Gastroesophageal sphincter (tissue), 4 donors: ENCODE data around the gene WNK2. TPM values are rescaled to one million over a fixed set of nuclear protein-coding genes. Genes with fewer than 3 reads are reported as not detected.

Experiments used
- ATAC-seq: fragments of 150-250 bp; one replicate; pipeline ENCODE4 v1.9.1; 2016; ENCODE audit warnings: mild to moderate bottlenecking, moderate library complexity
- H3K27ac ChIP-seq, 4 donors: fragments of 200-600 bp; sonication (generic) in 3 of 4; 1 replicate in 3 of 4; 2 replicates in 1 of 4; pipeline ENCODE4 v1.5.1; 2016 to 2019
- H3K27me3 ChIP-seq: fragments of 200-600 bp; sonication (generic); one replicate; pipeline ENCODE4 v1.5.1; 2019
- H3K36me3 ChIP-seq, 2 donors: fragments of 200-600 bp; sonication (generic); one replicate each; pipeline ENCODE4 v1.5.1; 2019; ENCODE audit warnings: control low read depth in 1 of 2
- H3K4me1 ChIP-seq, 3 donors: fragments of 200-600 bp; sonication (generic); 1 replicate in 2 of 3; 2 replicates in 1 of 3; pipeline ENCODE4 v1.5.1; 2016 to 2019; ENCODE audit warnings: control low read depth in 2 of 3
- H3K4me3 ChIP-seq, 2 donors: fragments of 200-600 bp; sonication (generic); one replicate each; pipeline ENCODE4 v1.5.1; 2019; ENCODE audit warnings: mild to moderate bottlenecking in 1 of 2, moderate library complexity in 1 of 2
- H3K9me3 ChIP-seq, 3 donors: fragments of 200-600 bp; sonication (generic); one replicate each; pipeline ENCODE4 v1.5.1; 2017 to 2019; ENCODE audit warnings: control low read depth in 2 of 3
- CTCF ChIP-seq, 4 experiments: fragments of 200-600 bp in 2 of 4; fragments of 450-650 bp in 2 of 4; sonication (generic) in 1 of 4; IDR thresholded peaks; one replicate each; pipeline ENCODE4 v1.5.1; 2017 to 2019; ENCODE audit warnings: antibody characterized with exemption in 4 of 4, mild to moderate bottlenecking in 2 of 4, moderate library complexity in 2 of 4
- EP300 ChIP-seq: sonication (generic); formaldehyde crosslinking; IDR thresholded peaks from one replicate; pipeline ENCODE4 v1.6.1; 2017; ENCODE audit warnings: antibody characterized with exemption, mild to moderate bottlenecking
- POLR2A ChIP-seq, 2 donors: fragments of 450-650 bp; IDR thresholded peaks; one replicate each; pipeline ENCODE4 v1.6.1; 2017; ENCODE audit warnings: antibody characterized with exemption in 2 of 2, mild to moderate bottlenecking in 2 of 2, moderate library complexity in 1 of 2
- POLR2AphosphoS5 ChIP-seq: sonication (generic); formaldehyde crosslinking; IDR thresholded peaks from one replicate; pipeline ENCODE4 v1.6.1; 2017; ENCODE audit warnings: antibody characterized with exemption
- WGBS, 2 donors: methylation state at CpG; one replicate each; pipeline ENCODE4 v1.1.5; 2018; ENCODE audit warnings: low coverage in 1 of 2; 5-methylcytosine and 5-hydroxymethylcytosine counted together
- total RNA-seq, 4 donors: library from RNA; depleted of rRNA; stranded (reverse); fragments of >200 nt; gene quantifications; one replicate each; pipeline ENCODE4 v1.1.0, GENCODE V29; 2016

The WNK2 gene
- total RNA-seq, 4 donors from 2014 or later, result 26.8 to 104 (median 48.6) TPM

- TF ChIP-seq POLR2AphosphoS5 (no peak), POLR2A (IDR thresholded peaks at IDR 0.05) (no peak), EP300 (no peak), CTCF (IDR thresholded peaks at IDR 0.05) (no peak)
- Histone ChIP-seq H3K27ac (peak overlapping the region; percentile 40 to 86 (median 84)), H3K9me3 (no peaks in the 10 kb centered on the region), H3K27me3 (no peaks in the 10 kb centered on the region), H3K4me1 (peaks cover 2 to 97% (median 70%) of the 10 kb centered on the region in 3 donors), H3K36me3 (no peaks in the 10 kb centered on the region), H3K4me3 (no peak overlapping the region)
- WGBS, 2 donors, result 11% methylated on average over 9 of the region's 14 CpGs; no CpG with 5 or more reads in 1 of the 2 donors
- peak; percentile 69 for ATAC-seq
These were observed 21.3 kb downstream of the WNK2 start for GRCh38 chr9:93205045-93205768.

- peak overlapping the region; percentile 40 to 86 (median 84) for H3K27ac ChIP-seq
- H3K27me3 ChIP-seq, result no peaks in the 10 kb centered on the region
- TF ChIP-seq CTCF (IDR thresholded peaks at IDR 0.05), result no peak
- no peak for TF ChIP-seq POLR2A (IDR thresholded peaks at IDR 0.05)
- TF ChIP-seq POLR2AphosphoS5, result no peak
- TF ChIP-seq EP300, result no peak
- H3K9me3 ChIP-seq, result no peaks in the 10 kb centered on the region
- ATAC-seq, result no peak
- 10 to 60% methylated on average over 1 to 2 of the region's 12 CpGs for WGBS, 2 donors
- H3K36me3 ChIP-seq, result no peaks in the 10 kb centered on the region
- H3K4me3 ChIP-seq, result no peak overlapping the region
- H3K4me1 ChIP-seq, result peaks cover 2 to 89% (median 68%) of the 10 kb centered on the region in 3 donors
These were observed 22.1 kb downstream of the WNK2 start for GRCh38 chr9:93205896-93206575.

GRCh38 chr9:93206576-93207155 is 22.7 kb downstream of the WNK2 start:
- Histone ChIP-seq H3K27me3 (no peaks in the 10 kb centered on the region), H3K9me3 (no peaks in the 10 kb centered on the region), H3K27ac (peak overlapping the region; percentile 17 to 86 (median 84)), H3K4me1 (peaks cover 2 to 83% (median 62%) of the 10 kb centered on the region in 3 donors), H3K4me3 (no peak overlapping the region), H3K36me3 (no peaks in the 10 kb centered on the region)
- no peak for ATAC-seq
- no CpG with 5 or more reads among the region's 7 CpGs for WGBS, 2 donors
- TF ChIP-seq EP300, result no peak
- no peak for TF ChIP-seq POLR2AphosphoS5
- TF ChIP-seq CTCF (IDR thresholded peaks at IDR 0.05), result no peak
- no peak for TF ChIP-seq POLR2A (IDR thresholded peaks at IDR 0.05)

- no peaks in the 10 kb centered on the region for H3K9me3 ChIP-seq
- no peaks in the 10 kb centered on the region for H3K27me3 ChIP-seq
- H3K36me3 ChIP-seq, result no peaks in the 10 kb centered on the region
- ATAC-seq, result peak; percentile 80
- peak overlapping the region; percentile 17 to 86 (median 84) for H3K27ac ChIP-seq
- H3K4me1 ChIP-seq, result peaks cover 2 to 77% (median 56%) of the 10 kb centered on the region in 3 donors
- 7% methylated on average over 8 of the region's 9 CpGs; no CpG with 5 or more reads in 1 of the 2 donors for WGBS, 2 donors
- H3K4me3 ChIP-seq, result peak overlapping the region in 1 of 2 donors; percentile 23
- no peak for TF ChIP-seq EP300
- peak in 1 of 4 experiments; percentile 45 for TF ChIP-seq CTCF (IDR thresholded peaks at IDR 0.05)
- TF ChIP-seq POLR2AphosphoS5, result peak; percentile 33
- no peak for TF ChIP-seq POLR2A (IDR thresholded peaks at IDR 0.05)
These were observed 23.4 kb downstream of the WNK2 start for GRCh38 chr9:93207326-93207814.
